HG02973 (cell line): ENCODE results near the gene DMRT3.

ENCODE experiments used
- ATAC-seq: cut with Tn5 transposase; IDR thresholded peaks from one replicate; pipeline ENCODE4 v1.9.1; 2021; ENCODE audit warnings: moderate library complexity; ENCODE audit not compliant: unreplicated experiment

DMRT3 gene, protein sequence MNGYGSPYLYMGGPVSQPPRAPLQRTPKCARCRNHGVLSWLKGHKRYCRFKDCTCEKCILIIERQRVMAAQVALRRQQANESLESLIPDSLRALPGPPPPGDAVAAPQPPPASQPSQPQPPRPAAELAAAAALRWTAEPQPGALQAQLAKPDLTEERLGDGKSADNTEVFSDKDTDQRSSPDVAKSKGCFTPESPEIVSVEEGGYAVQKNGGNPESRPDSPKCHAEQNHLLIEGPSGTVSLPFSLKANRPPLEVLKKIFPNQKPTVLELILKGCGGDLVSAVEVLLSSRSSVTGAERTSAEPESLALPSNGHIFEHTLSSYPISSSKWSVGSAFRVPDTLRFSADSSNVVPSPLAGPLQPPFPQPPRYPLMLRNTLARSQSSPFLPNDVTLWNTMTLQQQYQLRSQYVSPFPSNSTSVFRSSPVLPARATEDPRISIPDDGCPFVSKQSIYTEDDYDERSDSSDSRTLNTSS

DNA sequence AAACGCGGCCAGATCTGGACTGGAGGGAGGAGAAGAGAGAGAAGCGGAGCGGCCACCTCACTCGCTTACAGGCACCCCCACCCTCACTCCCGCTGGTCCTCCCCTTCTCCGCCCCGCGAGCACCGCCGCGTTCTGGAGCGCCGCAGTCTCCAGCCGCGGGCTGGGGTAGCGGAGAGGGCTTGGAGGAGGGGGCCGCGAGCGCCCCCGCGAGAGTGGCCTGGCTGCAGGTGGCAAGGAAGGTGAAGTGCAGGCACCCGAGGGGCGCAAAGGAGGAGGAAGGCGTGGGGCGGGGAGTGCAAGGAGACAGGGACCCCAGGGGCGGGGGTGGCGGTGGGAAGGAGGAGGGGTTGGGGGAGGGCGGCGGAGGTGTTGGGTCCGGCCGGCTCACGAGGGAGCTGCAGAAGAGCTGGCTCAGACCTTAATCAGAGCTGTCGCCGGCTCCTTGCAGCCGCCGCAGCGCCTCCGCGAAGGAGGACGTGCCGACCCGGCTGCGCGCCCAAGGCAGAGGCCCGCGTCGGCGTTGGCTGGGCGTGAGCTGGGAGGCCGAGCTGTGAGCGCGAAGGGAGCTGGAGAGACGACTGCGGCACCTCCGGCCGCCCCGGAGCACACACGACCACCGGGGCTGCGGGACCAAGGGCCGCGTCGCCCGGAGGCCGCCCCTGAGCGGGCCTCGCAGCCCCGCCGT, at the start of gene DMRT3:
DMRT3 (plus strand) TSS at position 398 of the 685 bp plus-strand sequence. CDS start 347 bp downstream, outside the sequence.
- ATAC-seq, result no peak

DNA sequence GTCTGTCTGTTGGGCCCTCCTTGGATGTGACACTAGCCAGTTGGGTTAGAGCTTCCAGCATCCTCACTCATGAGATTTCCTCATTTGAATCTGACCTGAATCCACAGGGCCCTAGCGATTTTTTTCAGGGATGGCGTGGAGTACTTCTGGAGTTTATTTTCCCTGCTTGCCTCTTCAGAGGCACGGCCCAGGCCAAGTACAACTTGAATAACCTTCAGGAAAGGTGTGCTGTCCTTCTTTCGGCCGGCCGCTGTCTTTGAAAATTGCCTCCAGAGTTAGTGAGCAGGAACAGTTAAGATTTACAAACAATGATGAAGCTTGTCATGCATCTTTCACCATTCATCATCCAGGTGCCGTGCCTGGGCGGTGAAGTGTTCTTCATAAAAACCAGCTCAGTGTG, 49.5 kb upstream of the DMRT3 start:
- ATAC-seq, result no peak

DNA sequence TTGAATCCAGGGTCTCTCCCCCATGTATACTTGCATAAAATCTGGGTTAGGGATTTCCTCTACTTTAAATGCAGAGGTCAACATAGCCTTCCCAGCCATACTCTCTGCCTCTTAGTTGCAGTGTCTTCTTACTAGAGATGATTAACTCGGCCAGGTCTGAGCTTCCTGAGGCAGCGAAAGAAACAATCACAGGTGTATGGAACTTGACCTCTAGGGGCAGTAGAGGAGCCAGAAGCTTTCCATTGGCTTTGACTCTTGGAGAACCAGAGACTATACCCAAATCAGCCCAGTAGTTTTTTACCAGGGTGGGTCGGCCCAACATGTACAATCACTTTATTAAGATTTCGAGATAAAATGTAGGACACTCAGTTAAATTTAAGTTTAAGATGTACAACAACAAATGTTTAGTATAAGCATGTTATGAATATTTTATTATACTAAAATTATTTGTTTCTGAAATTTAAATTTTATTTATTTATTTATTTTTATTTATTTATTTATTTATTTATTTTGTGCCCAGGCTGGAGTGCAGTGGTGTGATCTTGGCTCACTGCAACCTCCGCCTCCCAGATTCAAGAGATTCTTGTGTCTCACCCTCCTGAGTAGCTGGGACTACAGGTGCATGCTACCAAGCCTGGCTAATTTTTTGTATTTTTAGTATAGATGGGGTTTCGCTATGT, 48.0 kb upstream of the DMRT3 start:
- no peak for ATAC-seq

DNA sequence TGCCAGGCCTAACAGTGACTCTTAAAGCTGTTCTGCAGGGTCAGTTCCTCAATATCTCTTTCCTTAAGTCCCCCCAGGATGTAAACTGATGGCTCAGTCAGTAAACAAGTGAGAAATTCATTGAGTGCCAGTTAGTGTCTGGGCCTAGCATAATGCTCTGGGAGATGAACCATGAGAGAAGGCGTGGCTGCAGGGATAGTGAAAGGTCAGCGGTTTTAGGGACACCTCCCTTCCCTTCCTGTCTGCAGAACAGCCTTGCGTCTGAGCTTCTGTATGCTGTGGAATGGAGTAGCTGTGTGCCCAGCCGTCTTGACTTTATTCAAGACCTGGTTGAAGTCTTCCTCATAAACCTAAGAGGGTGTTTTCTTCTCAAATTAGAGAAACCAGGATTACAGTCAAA, 46.7 kb upstream of the DMRT3 start:
- ATAC-seq, result no peak

DNA sequence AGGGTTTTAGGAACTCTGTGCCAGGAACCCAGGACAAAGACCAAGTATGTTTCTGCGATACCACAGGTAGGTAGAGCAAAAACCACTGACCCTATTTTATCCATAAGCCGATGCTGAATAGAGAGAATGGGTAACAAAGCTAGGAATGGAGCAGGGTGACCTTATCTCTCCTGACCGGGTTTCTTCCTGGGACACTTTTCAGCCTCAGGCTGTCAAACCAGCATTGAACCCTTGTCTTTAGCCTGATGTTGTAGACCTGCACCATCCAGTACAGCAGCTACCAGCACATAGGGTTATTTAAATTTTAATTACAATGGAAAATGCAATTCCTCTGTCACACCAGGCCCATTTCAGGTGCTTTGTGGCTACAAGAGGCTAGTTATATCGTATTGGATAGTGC, 43.1 kb upstream of the DMRT3 start:
- ATAC-seq, result no peak

DNA sequence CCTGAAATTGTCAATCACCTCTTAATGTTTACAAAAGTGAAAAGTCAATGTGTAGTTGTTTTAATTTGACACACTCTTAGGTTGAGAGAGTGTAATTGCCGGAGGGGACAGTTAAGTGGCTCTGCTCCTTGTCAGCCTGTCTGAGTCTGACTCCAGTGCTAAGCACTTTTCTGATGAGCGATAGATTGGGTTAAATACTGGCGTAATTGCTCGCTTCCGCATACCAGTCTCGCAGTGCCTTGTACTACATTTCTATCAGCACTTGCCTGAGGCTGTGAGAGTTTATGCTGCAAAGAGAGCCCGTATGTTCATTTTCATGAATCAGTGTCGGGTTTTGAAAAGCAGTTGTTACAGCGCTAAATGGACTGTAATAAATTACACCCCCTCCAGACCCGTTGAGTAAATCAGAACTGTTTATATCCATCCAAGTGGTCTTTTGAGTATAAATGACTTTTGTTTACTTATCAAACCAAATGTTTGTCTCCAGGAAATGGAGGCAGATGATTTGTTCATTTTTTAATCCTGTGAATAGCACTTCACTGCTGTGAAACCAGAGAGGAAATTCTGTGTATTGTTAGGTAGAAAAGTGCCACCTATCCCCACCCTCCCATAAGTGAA, 41.0 kb upstream of the DMRT3 start:
- ATAC-seq, result no peak

DNA sequence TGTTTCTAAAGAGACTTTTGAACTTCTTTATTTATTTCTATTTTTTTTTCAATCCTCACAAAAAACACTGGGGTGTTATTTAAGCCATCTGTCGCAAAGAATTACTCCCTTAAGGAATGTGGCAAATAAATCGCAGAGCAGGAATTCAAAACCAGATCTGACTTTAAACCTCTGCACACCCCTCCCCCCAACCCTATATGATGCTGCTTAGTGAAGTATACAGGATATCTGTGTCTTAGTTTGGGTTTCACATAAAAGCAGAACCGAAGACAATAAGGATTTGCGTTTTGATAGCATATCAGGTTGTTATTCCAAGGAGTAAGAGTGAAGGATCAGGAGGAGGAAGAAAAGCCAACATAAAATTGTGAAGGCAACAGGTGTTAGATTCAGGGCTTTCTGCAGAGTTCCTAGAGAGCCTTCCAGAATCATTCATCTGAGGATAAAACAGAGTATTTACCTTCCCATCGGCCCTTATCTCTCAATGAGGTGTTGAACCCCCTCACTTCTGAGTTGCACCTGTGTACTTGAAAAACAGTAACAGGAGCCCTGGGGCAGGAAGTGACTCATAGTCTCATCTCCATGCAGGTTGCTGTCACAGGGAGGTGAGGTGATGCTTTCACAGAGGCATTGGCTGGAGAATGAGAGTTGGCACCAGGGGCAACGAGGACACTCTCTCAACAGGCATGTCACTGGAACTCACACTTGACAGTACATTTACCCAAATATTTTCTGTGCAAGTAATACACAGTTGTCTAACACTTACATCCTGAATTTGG, 33.5 kb upstream of the DMRT3 start:
- no peak for ATAC-seq

DNA sequence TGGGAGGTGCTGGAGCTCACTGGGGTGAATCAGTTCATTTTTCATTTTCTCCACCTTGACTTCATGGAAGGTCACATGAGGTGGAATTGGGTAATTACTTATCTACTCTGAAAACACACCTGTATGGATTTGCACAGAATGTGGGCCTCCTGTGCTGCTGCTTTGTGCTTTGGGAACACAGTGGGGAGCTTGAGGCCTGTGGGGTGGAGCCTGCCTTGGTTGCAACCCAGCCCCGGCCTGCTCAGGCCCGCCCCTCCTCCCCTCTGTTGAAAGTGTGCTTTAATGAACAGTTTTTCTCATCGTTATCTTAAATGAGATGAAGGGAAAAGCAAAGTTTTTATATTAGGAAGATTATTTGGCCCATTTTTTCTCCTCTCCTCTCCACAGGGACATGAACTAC, 28.5 kb upstream of the DMRT3 start:
- ATAC-seq, result no peak

DNA sequence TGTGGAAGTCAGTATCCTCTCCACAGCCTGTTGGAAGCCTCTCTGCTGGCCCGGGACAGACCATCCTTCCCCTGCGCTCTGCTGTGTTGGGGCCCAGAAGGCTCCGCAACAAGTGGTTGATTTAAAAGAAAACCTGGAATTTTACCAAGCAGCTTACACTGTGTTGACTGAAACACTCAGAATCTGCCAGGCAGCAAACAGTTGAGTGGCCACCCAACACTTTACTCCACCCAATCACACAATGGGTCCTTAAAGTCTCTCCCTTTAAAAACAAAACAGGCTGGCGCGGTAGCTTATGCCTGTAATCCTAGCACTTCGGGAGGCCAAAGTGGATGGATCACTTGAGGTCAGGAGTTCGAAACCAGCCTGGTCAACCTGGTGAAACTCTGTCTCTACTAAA, 28.0 kb upstream of the DMRT3 start:
- no peak for ATAC-seq

DNA sequence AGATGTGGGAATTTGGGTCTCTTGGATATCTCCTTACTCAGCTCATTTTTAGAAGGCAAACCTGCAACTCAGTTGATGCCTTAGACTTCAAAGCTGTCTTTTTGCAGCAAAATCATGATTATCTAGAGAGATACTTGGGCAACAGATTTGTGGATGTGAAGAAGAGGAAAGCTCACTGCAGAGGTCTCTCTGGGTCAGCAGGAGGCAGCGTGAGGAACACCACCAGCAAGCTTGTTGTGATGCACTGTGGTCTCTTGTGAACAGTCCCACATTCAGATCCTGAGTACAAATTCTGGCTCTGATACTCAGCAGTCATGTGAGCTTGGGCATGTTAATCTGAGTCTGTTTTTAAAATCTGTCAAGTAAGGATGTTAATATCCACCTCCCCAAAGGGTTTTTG, 26.3 kb upstream of the DMRT3 start:
- no peak for ATAC-seq

DNA sequence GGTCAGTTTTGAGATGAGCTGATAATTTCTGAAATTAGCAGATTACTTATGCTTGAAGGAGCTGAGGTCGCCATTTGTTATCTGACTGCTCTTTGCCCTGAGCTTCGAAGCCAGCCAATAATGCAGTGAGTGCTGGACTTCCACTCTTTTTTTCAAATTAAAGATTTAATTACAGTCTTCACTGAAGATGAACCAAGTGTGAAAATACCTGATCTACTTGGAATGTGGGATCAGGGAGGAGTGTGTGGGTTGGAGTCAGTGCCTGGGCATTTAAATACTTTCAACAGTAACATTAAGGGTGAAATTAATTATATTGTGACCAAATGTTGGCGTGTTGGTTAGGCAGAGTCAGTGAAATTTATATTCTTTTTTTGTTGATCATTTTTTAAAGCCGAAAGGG, 23.9 kb upstream of the DMRT3 start:
- ATAC-seq, result no peak

DNA sequence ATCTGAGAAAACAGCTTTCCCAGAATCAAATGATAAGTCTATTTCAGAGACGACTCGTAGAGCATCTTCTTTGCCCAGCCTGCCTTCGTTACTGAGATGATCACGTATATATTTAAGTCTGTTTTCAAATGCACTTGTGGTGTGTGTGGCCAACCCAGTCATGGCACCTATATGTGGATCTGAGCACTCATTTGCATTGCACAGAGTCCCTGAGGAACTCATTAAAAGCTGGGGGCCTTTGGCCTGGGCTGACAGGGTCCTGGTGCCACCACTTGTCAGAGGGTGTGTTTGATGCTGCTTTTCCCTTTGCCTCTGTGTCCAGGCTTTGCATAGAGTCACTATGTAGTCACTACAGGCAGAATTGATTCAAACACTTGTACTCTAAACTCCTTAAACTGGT, 17.4 kb upstream of the DMRT3 start:
- ATAC-seq, result no peak

DNA sequence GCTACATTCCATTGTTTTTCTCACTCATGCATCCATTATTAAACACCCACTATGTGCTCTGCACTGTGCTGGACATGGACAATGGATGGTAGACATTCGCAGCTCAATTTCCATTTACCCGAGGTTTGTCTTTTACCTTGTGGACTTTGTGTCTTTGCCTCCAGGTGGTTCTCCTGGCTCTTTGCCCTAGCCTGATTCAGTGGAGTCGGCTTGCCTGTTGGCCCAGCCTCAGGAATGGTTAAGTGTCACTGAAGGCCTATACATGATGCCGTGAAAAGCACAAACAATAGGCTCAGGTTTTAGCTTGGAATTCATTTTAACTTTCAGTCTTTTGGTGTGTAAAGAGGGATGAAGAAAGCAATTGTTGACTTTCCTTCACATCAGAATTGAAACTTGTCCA, 16.5 kb upstream of the DMRT3 start:
- no peak for ATAC-seq

DNA sequence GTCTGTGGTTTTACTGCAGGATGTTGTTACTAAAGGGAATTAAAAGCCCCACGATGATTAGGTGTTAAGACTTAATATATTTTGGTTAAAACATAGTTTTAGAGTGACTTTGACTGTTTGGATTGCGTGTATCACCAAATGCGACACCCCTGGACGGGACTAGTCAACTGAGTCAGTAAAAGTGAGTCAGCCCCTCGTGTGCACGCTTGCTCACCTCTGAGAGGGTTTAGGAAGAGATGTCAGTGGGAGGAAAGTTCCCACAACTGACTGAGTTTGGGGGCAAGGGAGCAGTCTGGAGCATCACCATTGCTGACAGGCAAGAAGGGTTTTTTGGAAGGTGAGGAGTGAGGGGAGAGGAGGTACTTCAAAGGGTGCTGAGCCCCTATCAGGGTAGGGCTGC, 14.4 kb upstream of the DMRT3 start:
- no peak for ATAC-seq

DNA sequence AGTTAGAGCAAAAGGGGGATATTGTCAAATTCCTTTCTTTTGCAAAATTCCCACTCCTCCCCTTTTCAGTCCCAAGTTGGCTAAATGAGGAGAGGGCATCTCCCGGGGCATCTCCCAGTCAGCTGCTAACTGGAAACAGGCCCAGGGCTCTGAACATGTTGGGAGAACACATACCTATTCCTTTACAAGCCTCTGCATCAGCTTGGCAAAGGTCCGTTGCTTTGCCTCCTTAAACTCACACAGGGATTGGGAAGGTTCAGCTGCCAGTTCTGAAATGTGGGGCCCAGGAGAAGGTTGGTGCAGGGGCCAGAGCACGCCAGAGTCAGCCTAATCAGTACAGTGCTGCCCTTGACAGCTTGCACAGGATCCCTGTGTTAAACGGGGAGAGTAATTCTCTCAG, 11.0 kb upstream of the DMRT3 start:
- ATAC-seq, result no peak

DNA sequence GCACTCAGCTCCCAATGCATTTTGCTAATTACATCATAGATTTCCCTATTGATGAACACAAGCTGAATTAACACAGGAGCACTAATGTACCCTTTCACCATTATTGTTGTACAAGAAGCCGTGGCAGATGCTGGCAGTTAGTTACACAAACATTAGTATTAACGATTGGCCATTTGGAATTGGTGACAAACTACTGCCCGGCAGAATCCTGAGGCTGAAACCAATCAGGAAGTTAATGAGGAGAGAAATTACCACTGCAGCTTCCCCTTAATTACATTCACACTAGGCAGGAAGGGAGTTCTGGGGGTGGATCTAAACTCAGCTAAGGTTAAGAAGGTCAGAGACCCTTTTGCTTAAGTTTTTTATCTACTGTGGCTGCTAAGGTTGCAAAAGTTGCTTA, 9.6 kb upstream of the DMRT3 start:
- ATAC-seq, result no peak

DNA sequence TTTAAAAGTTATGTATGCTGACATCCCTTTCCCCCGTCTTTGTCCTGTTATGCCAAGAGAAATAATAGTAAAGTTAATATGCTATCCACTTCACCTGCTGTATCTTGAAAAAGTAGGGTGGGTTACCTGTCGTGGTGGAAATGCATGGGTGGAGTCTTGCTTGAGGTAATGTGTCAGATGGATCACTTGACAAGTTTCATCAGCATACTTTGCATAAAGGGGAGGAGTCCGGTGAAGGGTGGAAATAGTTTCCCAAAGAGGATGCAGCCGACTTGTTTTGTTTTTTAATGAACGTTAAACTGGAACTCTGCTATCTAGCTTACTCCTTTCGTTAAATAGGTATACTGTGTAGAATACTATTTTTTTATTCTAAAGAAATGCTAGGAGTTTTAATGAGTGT, 9.0 kb upstream of the DMRT3 start:
- ATAC-seq, result no peak

DNA sequence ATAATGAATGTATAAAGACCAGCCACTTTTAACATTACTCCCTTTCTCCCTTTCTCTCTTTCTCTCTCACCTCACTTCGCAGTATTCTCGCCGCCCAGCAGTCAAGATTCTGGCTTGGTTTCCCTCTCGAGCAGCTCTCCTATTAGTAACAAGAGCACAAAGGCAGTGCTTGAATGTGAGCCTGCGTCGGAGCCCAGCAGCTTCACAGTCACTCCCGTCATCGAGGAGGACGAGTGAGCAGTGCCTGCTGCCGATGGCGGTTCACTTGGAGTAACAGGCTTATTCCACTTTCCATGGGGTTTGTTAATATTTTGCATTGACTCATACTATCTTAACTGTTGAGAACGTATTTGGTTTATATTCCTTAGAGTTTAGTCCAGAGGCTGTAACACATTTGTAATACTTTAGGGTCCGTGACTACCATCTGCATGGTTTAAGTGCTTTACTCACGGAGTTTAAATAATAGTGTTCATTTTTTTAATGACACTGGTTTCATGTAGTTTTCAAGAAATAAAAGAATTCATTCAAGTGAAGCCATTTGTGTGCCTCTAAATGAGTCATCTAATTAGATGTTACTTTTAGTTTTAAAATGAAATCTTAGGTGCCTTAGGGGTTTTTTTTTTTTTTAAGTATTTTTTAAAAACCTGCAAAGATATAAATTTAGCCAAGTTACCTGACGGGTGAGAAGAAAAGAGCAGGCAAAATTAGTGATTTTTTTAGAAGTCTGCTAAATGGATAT, 8.4 kb upstream of the DMRT3 start:
- no peak for ATAC-seq

DNA sequence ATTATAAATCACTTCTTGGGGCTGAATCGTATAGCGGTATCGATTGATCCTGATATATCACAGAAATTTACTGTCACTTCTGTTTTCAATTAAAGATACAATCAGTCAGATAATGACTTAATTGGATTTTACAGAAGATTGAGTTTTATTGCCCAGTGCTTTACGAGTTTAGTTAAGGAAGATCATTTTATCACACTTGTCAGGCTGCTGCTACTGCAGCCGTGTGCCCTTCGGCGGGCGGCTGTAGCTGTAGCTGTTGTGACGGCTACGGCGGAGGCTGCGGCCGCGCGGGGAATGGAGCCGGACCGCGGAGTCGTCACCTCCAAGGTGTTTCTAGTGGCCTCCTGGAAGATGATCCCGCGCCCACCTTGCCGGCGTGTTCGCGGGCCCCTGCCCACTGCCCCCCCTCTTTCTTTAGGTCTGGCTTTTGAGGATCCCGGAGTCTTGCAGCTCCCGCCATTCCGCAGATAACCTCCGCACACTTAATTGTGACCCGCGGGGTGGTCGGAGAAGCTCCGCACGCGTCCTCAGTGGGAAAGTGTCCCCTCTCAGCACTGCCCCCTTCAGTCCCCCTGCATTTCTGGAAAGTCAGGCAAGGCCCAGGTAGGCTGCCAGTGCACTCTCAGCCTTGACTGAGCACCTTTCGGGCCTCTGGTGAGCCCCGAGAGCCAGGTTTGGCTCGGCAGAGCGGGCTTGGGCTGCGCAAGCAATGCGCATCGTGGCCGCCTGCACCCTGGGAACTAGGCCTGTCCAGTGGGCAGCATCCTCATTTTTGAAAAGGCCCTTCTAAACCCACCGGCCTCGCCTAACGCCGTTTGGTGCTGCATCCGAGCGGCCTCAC, 6.9 kb upstream of the DMRT3 start:
- ATAC-seq, result no peak
